Suprapubic skin (tissue), 4 donors: ENCODE measurements around the gene RELL1. TPM values are rescaled to one million over a fixed set of nuclear protein-coding genes. Genes with fewer than 3 reads are reported as not detected.

Source experiments
- DNase-seq, 2 donors: peaks; one replicate each; pipeline ENCODE4 v3.0.0-alpha.2; 2019; ENCODE audit warnings: low spot score in 2 of 2
- H3K27ac ChIP-seq: fragments of 200-600 bp; sonication (generic); one replicate; pipeline ENCODE4 v1.5.1; 2019
- H3K27me3 ChIP-seq: fragments of 200-600 bp; sonication (generic); one replicate; pipeline ENCODE4 v1.5.1; 2019
- H3K36me3 ChIP-seq: fragments of 200-600 bp; sonication (generic); one replicate; pipeline ENCODE4 v1.5.1; 2019
- H3K4me1 ChIP-seq: fragments of 200-600 bp; sonication (generic); one replicate; pipeline ENCODE4 v1.5.1; 2019
- H3K4me3 ChIP-seq: fragments of 200-600 bp; sonication (generic); one replicate; pipeline ENCODE4 v1.5.1; 2019; ENCODE audit warnings: mild to moderate bottlenecking
- H3K9me3 ChIP-seq: fragments of 200-600 bp; sonication (generic); one replicate; pipeline ENCODE4 v1.5.1; 2019
- CTCF ChIP-seq, 2 donors: fragments of 200-600 bp in 1 of 2; fragments of 450-650 bp in 1 of 2; sonication (generic) in 1 of 2; IDR thresholded peaks; one replicate each; pipeline ENCODE4 v1.5.1; 2016 to 2019; ENCODE audit warnings: antibody characterized with exemption in 2 of 2, mild to moderate bottlenecking in 1 of 2, moderate library complexity in 1 of 2
- EP300 ChIP-seq: sonication (generic); formaldehyde crosslinking; IDR thresholded peaks from one replicate; pipeline ENCODE4 v1.6.1; 2017; ENCODE audit warnings: antibody characterized with exemption
- POLR2A ChIP-seq, 2 donors: fragments of 450-650 bp; IDR thresholded peaks; one replicate each; pipeline ENCODE4 v1.6.1; 2017; ENCODE audit warnings: antibody characterized with exemption in 2 of 2, mild to moderate bottlenecking in 2 of 2, moderate library complexity in 2 of 2
- POLR2AphosphoS5 ChIP-seq, 3 donors: sonication (generic); formaldehyde crosslinking; IDR thresholded peaks; one replicate each; pipeline ENCODE4 v1.6.1; 2017; ENCODE audit warnings: antibody characterized with exemption in 3 of 3
- WGBS: methylation state at CpG from one replicate; pipeline ENCODE4 v1.1.5; 2018; 5-methylcytosine and 5-hydroxymethylcytosine counted together
- total RNA-seq, 4 donors: library from RNA; depleted of rRNA; stranded (reverse); fragments of >200 nt; gene quantifications; one replicate each; pipeline ENCODE4 v1.1.0, GENCODE V29; 2016

Gene RELL1
- total RNA-seq, 4 donors from 2014 or later, result 56.6 to 88.2 (median 66.7) TPM

GRCh38 chr4:37584493-37585060 is 101.6 kb downstream of the RELL1 start:
- H3K27ac ChIP-seq, result no peak overlapping the region
- TF ChIP-seq EP300 (no peak), POLR2AphosphoS5 (IDR thresholded peaks at IDR 0.05) (no peak), CTCF (IDR thresholded peaks at IDR 0.05) (no peak)
- no peak for DNase-seq
- no peak overlapping the region for H3K4me3 ChIP-seq
- peaks cover 6% of the 10 kb centered on the region for H3K36me3 ChIP-seq
- peaks cover 4% of the 10 kb centered on the region for H3K9me3 ChIP-seq
- 70% methylated on average over 9 of the region's 9 CpGs for WGBS
- no peaks in the 10 kb centered on the region for H3K4me1 ChIP-seq
- no peaks in the 10 kb centered on the region for H3K27me3 ChIP-seq

GRCh38 chr4:37584071-37584470 is 102.1 kb downstream of the RELL1 start:
- no peak overlapping the region for H3K27ac ChIP-seq
- H3K4me3 ChIP-seq, result no peak overlapping the region
- H3K4me1 ChIP-seq, result no peaks in the 10 kb centered on the region
- peaks cover 4% of the 10 kb centered on the region for H3K9me3 ChIP-seq
- H3K27me3 ChIP-seq, result no peaks in the 10 kb centered on the region
- no peak for DNase-seq
- TF ChIP-seq CTCF (IDR thresholded peaks at IDR 0.05) (no peak), POLR2A (IDR thresholded peaks at IDR 0.05) (no peak), EP300 (no peak), POLR2AphosphoS5 (IDR thresholded peaks at IDR 0.05) (no peak)
- 84% methylated on average over 8 of the region's 8 CpGs for WGBS
- peaks cover 6% of the 10 kb centered on the region for H3K36me3 ChIP-seq

GRCh38 chr4:37573566-37573965 is 112.6 kb downstream of the RELL1 start:
- Histone ChIP-seq H3K4me1 (no peaks in the 10 kb centered on the region), H3K27ac (no peak overlapping the region), H3K27me3 (no peaks in the 10 kb centered on the region), H3K9me3 (no peaks in the 10 kb centered on the region), H3K36me3 (no peaks in the 10 kb centered on the region), H3K4me3 (no peak overlapping the region)
- TF ChIP-seq EP300, result no peak
- TF ChIP-seq POLR2A (IDR thresholded peaks at IDR 0.05), result no peak
- TF ChIP-seq CTCF (IDR thresholded peaks at IDR 0.05), result no peak
- TF ChIP-seq POLR2AphosphoS5 (IDR thresholded peaks at IDR 0.05), result no peak
- DNase-seq, result no peak

GRCh38 chr4:37568489-37568888 is 117.7 kb downstream of the RELL1 start:
- no peaks in the 10 kb centered on the region for H3K27me3 ChIP-seq
- 46% methylated on average over 7 of the region's 7 CpGs for WGBS
- no peak for TF ChIP-seq POLR2A (IDR thresholded peaks at IDR 0.05)
- H3K36me3 ChIP-seq, result no peaks in the 10 kb centered on the region
- no peaks in the 10 kb centered on the region for H3K9me3 ChIP-seq
- H3K27ac ChIP-seq, result no peak overlapping the region
- H3K4me3 ChIP-seq, result no peak overlapping the region
- no peak for DNase-seq
- no peaks in the 10 kb centered on the region for H3K4me1 ChIP-seq

GRCh38 chr4:37567836-37568235 is 118.3 kb downstream of the RELL1 start:
- no peak overlapping the region for H3K4me3 ChIP-seq
- H3K9me3 ChIP-seq, result no peaks in the 10 kb centered on the region
- DNase-seq, result no peak
- H3K36me3 ChIP-seq, result no peaks in the 10 kb centered on the region
- no peaks in the 10 kb centered on the region for H3K4me1 ChIP-seq
- no peaks in the 10 kb centered on the region for H3K27me3 ChIP-seq
- no peak for TF ChIP-seq EP300
- TF ChIP-seq CTCF (IDR thresholded peaks at IDR 0.05), result no peak
- no peak for TF ChIP-seq POLR2AphosphoS5 (IDR thresholded peaks at IDR 0.05)
- TF ChIP-seq POLR2A (IDR thresholded peaks at IDR 0.05), result no peak
- H3K27ac ChIP-seq, result no peak overlapping the region
- WGBS, result 75% methylated on average over 2 of the region's 2 CpGs

- no peak for DNase-seq
- TF ChIP-seq CTCF (IDR thresholded peaks at IDR 0.05), result no peak
- no peak for TF ChIP-seq EP300
- Histone ChIP-seq H3K4me1 (no peaks in the 10 kb centered on the region), H3K4me3 (no peak overlapping the region), H3K9me3 (no peaks in the 10 kb centered on the region), H3K27me3 (no peaks in the 10 kb centered on the region), H3K27ac (no peak overlapping the region), H3K36me3 (no peaks in the 10 kb centered on the region)
- 95% methylated on average over 4 of the region's 4 CpGs for WGBS
These were observed 123.6 kb downstream of the RELL1 start for GRCh38 chr4:37562592-37562991.
